Upper lobe of left lung (tissue), 4 donors: ENCODE results near the gene ITGA11.

ENCODE experiments used
- CTCF ChIP-seq, 6 experiments: fragments of 450-650 bp in 4 of 6; fragments of 200-600 bp in 2 of 6; sonication (generic) in 2 of 6; IDR thresholded peaks; one replicate each; pipeline ENCODE4 v1.5.1; 2016 to 2019; ENCODE audit warnings: antibody characterized with exemption in 6 of 6
- POLR2A ChIP-seq, 4 donors: fragments of 450-650 bp; IDR thresholded peaks; one replicate each; pipeline ENCODE4 v1.5.1; 2016 to 2017; ENCODE audit warnings: antibody characterized with exemption in 4 of 4, mild to moderate bottlenecking in 2 of 4

DNA sequence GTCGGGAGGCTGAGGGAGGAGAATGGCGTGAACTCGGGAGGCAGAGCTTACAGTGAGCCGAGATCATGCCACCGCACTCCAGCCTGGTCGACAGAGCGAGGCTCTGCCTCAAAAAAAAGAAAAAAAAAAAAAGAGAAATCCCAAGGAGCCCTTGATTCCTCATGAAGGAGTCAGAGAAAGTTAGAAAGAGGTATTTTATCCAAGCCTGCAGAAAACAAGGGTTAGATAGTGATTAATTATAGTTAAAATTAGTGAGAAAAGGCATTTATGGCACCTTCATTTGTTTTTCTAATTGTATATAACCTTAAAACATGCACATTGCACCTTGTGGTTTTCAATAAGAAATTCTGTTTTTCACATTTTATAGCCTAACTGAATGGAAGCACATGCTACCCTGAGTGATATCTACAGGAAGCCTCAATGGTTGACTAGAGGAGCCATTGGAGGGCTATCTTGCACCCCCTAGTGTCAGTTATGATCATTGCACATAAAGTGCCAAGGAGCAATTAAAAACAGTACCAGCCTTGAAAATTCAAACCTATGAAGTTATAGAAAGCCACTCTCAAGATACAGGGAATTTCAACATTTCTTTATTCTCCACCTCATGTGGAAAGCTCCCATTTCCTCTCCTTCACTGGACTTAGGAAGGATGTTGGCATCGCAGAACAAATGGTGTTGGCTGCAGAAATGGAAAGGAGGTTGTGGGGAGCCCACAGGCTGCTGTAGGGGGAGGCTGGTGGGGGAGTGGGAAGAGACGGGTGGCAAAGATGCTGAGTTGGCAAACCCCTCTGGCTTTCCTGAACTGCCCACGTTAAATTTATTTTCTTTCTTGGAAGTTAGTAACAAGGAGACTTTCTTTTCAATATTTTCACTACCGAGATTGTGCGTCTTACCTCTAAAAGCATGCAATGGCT is 48.5 kb downstream of the ITGA11 start:
- peak; percentile 65 to 78 (median 75) for TF ChIP-seq CTCF (IDR thresholded peaks at IDR 0.05)
- TF ChIP-seq POLR2A (IDR thresholded peaks at IDR 0.05): no peak
